ENCODE results near the gene CSTB.

The CSTB gene

DNA sequence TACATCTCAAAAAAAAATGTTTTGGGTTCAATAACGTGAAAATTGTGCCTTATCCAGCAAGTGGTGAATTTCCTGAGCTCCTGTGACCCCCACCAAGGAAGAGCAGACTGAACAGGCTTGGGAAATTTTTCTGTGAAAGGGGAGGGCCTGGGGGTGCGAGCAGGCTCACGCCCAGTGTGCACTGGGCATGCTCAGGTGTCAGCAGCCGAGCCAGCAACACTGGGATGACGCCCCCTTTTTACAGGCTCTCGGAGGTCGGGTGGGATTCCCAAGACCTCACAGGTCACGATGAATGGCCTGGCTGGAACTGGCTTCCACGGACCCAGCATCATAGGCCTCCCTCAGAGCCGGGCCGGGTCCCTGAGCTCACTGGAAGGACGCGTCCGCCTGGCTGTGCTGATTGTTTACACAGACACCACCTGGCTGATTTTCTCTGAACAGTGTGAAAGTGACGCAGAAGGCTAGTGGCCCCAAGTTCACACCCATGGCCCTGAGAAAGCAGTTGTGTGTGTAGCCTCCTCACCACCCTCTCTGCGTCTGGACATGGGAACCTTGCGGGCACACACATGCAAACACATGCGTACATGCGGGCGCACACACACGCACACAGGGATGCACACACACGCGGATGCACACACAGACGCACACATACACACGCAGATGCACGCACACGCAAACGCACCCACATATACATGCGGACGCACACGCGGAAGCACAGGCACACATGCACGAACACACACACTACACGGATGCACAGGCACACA, 9.2 kb downstream of the CSTB start:
- DNase-seq, result peak in 2 of 3 experiments; percentile 24 to 61

DNA sequence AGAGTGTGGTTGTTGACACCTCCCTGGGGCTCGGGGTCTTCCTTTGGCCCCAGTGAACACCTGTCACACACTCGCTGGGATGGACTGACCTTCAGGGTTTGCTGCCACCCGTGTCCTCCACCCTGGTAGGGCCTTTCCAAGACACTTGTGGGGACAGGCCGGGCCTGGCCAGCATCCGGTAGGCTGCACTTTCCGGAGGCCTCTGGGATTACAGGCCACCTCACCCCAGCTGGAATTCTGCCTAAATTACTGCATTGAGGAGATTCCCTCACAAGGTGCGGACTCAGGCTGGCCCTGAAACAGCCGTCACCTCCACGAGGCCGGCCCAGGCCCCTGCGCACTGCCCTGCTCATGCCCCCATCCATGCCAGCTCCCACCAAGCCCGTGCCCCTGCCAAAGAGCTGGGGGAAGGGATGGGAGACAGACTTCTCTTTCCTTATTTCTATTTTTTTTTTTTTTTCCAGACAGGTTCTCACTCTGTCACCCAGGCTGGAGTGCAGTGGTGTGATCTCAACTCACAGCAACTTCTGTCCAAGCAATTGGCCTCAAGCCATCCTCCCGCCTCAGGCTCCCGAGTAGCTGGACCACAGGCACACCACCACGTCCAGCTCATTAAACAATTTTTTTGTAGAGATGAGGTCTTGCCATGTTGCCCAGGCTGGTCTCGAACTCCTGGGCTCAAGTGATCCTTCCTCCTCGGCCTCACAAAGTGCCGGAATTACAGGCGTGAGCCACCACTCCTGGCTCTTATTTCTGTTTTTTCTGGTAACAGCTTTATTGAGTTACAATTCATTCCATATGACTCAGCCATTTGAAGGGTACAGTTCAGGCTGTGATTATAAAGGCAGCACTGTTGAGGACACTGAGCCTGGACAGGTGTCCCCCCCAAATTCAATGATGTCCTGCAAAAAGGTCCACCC, 11.3 kb downstream of the CSTB start:
- no peak for DNase-seq

DNA sequence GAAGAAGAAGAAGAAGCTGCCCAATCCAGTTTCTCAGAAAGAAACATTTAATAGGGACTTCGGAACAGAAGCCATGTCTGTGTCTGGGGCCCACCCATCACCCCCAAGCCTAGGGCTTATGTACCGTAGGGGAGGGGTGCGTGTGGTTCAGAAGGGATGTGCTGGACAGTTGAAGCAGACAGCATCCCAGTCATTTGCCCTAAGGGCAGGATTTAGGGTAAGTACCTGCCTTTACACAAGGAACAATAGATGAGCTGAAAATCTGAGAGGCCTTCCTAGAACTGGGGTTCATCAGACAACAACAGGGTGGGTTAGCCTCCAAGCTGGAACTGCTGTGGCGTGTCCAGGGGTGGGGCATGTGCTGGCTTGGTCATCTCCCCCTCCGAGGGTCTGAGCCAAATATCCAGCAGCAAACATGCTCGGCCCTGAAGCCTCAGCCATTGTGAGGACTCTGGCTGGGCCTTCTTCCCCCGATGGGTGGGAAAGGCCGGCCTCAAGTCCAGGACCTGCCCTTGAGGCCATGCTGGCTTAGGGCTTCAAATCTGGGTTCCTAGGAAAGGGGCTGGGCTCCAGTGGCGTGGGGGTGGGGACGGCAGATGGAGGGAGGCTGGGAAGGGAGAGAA, 12.1 kb downstream of the CSTB start:
- no peak for DNase-seq

DNA sequence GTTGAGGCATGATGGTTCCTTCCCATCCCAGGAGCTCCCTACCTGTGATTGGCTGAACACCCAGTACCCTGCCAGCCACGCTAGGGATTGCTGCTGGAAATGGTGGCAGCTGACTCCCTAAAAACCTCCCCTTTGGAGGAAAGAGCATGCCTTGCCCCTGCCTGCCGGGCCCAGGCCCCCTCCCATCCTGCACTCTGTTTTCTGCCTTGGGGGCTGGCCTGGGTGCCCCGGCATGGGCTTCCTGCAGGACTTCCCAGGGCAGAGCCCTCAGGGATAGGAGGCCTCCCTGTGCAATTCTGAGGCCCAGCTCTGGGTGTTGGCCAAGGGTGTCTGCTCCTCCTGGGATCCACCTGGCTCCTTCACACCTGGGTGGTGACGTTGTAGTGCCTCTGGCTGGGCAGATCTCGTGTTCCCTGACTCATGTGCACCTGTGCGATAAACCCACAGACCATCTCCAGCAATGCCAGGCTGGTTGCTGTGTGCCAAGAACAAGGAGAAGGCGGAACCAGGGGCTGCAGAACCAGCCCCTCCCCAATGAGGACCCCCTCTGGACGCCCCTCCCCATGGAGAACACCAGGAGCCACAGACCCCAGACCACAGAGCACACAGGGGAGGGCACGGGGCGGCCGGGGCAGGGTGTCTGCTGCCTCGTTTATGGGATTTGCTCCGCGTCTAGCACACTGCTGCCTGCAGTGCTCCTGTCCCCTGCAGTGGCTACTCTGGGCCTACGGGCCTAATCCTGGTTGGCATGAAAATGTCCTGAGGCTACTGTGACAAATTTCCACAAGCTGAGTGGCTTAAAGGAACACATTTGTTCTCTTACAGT, 13.6 kb downstream of the CSTB start:
- no peak for DNase-seq

DNA sequence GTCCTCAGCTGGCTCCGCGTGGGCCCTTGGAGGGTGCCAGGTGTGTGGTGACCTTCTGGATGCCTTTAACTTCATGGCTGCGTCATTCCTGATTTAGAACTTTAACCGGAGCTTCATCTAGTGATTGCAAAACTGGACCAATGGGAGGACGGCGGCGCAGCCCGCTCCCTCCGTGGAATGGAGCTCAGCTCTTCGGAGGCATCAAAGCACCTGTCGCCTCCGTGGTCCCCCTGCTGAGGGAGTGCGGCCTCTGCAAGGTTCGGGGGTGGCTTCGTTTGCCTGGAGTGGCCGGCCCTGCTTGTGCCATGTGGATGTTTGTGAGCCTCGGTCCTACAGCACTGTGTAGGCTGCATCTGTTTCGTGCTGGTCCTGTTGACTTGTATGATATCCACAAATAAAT, 14.2 kb downstream of the CSTB start:
- DNase-seq, result no peak

DNA sequence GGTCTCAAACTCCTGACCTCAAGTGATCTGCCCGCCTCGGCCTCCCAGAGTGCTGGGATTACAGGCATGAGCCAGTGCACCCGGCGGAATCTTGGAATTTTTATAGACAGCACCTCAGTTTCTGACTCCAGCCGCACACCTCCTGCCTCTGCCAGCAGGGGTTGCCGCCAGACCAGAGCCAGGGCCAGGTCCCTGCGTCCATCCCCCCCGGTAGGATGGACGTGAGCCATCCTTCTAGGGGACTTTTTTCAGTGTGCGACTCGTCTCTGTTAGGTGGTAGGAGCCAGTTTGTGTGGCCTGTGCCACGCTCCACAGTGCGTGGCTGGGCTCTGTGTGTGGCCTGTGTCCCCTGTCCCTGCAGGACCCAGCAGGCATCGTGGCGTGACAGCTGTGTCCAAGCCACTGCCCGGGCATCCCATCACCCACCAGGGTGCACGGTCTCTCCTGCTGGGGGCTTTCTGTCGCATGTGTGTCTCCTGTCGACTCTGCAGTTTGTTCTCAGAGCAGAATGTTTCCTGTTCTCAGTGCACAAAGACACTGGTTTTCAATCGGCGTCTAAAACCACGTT, 15.6 kb downstream of the CSTB start:
- DNase-seq, result no peak

DNA sequence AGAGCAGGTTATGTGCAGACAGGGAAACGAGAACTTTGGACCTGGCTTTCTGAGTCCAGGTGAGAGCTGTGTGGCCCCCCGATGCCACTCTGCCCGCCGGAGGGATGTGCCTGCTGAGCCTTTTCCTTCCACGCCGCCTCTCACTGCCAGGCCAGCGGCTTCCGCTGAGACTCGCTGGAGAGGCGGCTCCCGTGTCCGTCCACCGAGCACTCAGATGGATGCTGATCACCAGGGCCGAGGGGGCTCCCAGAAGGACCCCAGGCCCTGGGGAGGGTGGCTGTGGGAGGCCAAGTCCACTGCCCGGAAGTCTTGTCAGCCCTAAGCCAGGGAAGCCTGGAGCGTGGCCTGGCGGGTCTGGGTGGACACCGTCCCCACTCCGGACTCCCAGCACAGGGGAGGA, 16.5 kb downstream of the CSTB start:
- DNase-seq, result no peak

DNA sequence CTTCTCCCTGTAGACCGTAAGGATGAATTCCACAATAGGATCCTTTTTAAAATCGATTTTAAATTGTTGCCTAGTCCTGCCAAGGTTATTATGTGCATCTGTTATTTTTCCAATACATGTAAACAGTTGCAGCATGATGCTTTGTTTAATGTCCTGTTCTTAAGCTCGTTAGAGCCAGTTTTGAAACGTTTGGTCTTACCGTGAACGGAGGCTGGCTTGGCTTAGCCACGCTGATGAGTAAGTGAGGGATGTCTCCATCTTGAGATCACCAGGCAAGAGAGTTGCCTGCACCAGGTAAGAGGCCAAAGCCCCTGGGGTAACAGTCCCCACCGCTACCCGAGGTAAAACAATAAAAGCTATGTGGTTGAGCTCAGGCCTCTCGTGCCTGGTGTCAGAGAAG, 17.3 kb downstream of the CSTB start:
- no peak for DNase-seq

DNA sequence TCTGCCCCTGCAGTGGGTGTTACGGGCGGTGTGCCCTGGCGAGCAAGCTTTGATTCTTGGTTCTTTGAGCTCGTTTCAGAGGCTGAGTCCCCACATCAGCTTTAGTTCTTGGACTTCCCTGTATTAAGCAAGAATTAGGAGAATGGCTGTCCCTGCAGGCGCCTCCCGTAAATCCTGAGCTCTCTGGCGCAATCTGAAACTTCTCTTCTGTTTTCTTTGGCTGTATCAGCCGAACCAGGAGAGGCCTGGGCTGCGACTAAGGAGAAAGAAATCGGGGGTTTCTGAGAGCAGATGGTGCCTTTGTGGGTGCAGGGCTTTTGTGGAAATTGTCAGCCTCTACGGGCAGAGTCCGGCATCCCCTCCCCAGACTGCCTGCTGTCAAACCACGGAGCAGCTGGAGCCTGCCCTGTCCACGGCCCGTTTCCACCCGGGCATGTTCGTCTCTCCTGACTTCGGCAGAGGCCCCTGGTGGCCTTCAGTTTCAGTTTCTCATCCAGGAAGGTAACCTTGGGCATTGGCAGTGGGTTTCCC, 17.9 kb downstream of the CSTB start:
- no peak for DNase-seq

DNA sequence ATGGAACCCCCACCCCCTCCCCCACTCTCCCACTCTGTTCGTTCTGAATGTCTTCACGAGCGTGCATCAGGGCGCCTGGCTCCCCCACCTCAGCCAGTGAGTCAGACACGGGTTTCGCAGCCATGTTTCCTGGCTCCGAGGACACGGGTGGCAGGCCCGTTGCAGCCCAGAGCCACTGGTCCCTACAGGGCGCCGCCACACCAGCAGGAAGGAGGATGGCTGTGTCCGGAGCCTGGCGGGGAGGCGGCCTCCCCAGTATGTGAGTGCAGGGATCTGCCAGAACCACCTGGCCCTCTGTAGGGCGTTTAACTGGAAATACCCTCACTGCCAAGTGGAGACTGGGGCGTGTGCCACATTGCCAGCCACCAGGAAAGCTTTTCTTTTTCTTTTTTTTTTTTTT, 18.5 kb downstream of the CSTB start:
- DNase-seq, result no peak

DNA sequence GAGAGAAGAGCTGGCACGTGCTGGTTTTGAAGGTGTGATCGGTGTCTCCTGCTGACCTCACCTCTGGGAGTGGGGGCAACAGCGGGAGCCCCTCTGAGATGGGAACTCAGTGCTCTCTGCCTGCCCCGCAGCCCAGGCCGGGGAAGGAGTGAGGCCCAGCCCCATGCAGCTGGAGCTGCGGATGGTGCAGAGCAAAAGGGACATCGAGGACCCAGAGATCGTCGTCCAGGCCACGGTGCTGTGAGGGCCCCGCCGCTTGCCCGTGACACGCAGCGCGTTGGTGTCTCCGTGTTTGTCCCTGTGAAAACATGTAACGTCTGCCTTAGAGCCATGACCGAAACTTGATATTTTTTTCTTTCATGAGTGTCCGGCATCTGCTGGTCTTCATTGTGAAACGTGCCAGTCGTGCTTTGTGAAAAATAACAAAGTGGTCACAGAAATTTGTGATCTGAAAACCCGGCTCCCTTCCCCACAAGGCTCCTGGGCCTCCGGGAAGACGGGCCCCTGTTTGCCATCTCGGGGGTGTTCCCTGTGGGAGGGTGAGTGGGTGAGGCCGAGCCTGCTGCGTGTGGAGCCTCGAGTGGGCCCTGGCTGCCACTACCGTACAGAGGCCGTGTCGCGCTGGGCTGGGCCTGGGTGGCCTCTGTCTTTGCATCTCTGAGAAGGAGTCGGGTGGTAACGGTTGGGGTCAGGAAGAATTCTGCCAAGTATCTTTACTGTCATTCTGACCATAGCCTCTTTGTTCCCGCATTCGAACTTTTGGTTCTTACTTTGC, 20.1 kb downstream of the CSTB start:
- no peak for DNase-seq

DNA sequence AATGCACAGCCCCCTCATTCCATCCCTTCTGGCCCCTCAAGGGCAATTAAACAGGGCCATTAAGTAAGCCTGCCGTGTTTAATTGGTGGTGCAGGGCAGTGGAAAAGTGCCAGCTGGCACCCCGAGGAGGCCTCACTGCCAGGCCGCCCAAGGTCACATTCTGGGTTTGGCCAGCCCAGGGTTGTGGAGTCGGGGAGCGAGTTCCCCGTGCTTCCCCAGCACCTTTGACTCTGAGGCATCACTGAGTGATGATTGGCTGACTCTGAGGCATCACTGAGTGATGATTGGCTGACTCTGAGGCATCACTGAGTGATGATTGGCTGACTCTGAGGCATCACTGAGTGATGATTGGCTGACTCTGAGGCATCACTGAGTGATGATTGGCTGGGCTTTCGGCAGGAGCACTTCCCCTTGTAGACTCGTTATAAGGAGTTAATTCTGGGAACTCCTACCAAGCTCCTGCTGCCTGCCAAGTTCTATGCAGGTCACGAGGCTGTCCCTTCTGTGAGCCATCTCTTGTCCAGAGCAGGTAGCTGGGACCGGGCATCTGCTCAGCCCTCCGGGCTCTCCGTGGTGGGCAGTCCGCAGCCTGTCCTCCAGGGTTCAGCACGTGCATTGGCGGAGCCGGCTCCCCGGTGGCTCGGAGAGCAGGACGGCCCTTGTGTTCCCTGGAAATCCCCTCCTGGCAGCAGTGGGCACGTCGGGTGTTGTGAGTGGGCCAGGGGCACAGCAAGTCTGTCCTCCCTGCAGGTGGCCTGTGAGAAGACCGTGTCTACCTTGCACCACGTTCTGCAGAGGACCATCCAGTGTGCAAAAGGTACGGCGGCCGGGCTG, 20.9 kb downstream of the CSTB start:
- DNase-seq, result no peak

DNA sequence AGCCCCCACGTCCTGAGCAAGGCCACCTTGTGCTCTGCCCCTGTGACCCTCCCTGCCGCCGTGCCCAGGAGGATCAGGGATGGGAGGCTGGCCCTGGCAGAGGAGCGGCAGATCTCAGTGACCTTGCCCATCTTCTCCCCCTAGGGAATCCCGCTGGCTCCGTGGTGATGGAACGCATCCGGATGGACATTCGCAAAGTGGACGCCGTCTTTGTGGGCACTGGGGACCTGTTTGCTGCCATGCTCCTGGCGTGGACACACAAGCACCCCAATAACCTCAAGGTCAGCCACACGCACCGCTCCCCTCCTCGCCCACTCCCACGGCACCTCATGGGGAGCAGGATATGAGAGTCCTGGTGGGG, 22.7 kb downstream of the CSTB start:
- no peak for DNase-seq

DNA sequence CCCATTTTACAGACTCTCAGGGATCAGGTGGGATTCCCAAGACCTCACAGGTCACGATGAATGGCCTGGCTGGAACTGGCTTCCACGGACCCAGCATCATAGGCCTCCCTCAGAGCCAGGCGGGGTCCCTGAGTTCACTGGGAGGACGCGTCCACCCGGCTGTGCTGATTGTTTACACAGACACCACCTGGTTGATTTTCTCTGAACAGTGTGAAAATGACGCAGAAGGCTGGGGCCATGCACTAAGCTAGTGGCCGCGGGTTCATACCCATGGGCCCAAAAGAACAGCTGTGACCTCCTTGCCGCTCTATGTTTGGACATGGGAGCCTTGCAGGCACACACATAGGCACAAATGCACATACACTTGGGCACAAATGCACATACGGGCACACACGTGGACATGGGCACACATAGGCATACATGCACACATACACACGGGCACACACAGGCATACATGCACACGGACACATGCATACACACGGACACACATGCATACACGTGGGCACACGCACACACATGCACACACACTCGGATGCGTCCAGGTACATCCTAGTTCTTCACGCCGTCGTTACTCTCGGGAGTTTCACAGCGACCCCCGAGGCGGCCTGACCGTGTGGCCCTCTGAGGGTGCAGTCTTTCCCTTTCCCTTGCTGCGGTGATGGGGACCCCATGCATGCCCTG, 23.2 kb downstream of the CSTB start:
- no peak for DNase-seq

DNA sequence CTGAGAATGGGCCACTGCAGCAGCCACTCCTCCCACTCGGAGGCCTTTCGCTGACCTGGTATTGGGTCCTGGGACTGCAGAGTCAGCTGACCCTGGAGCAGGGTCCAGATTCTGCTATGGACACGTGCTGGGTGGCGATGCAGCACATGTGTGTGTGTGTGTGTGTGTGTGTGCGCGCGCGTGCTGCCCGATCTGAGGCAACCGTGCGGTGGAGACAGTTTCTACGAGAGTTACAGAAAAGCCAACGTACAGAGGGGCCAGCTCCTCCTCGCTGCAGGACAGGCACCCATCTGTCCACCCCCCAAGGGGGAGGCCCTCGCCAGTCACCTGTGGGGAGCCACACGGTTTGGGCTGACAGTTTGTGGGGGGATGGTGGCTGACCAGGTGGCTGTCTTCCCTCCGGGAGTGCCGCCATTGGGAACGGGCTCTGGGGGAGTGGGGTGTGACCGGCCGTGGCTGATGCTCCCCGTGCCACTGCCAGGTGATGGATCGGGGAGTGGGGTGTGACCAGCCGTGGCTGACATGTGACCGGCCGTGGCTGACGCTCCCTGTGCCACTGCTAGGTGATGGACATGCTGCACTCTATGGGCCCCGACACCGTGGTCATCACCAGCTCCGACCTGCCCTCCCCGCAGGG, 24.0 kb downstream of the CSTB start:
- DNase-seq, result no peak

DNA sequence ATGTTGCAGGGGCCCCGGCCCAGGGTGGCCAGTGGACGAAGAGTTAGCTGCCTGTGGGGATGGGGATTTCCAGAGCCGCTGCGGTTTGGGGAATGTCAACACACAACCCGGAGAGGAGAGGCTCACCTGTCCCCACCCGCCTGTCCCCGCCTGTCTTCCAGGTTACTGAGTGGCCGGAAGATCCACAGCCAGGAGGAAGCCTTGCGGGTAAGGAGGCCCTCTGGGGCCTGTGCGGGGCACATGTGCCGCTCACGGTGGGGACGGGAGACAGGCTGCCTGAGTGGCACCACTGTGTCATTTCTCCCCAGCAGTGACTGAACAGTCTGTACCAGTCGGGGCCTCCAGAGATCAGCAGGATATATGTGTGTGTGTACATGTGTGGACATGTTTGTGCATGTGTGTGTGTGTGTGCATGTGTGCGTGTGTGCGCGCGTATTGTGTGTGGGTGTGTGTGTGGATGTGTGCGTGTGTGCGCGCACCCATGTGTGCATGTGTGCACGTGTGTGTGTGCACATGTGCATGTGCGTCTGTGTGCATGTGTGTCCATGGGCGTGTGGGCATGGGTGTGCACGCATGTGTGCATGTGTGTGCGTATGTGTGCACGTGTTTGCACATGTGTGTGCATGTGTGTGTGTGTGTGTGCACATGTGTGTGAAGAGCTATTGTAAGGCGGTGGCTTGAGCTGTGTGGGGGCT, 25.6 kb downstream of the CSTB start:
- no peak for DNase-seq

DNA sequence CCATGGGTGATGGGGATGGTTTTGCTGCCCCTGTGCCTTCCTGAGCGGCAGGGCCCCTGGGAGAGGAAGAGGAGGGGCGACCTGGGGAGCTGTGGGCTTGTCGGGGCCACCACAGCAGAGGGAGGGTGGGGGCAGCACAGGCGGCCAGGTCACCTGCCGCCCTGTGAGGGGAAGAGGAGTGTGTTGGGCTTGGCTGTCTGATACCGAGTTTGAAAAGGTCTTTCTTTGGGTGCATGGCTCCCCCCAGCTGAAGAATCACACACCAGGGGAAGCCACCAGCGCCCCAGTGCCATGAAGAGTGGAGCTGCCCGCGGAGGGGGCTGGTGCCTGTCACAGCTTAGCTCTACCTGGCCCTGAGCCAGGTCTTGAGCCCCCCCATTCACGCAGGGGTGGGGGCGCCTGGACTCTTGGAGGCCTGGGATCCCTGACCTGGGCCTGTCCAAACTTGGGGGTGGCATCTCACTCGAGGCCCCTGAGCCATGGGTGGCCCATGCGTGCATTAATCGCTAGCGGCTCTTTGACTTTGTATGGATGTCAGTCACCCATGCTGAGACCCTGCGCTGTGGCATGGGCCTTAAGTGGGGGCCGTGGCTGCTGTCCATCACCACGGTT, 26.4 kb downstream of the CSTB start:
- no peak for DNase-seq

DNA sequence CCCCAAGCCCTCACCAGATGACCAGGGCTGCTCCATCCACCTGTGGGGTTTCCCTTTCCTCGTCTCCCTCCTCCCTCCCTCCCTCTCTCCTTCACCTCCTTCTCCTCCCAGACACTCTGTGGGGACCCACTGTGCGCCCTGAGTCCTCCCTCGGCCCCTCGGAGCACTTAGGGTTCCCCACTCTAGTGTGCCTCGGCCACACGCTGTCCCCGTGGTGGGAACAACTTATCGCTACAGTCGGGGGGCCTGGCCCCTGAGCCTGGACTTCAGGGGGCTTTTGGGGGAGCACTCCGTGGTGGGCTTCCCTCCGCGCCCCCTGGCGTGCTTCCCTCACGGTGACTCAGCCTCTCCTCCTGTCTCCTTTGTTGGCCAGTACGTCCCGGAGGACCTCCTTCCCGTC, 27.5 kb downstream of the CSTB start:
- no peak for DNase-seq

Data from NCI-H1417 (cell line).